ENCODE results near the gene CWC27. TPM values are rescaled to one million over a fixed set of nuclear protein-coding genes. Genes with fewer than 3 reads are reported as not detected.

CWC27 gene
- polyA plus RNA-seq, 1 of the 3 experiments (the other 2 are of a cell fraction): 6.6 TPM

DNA sequence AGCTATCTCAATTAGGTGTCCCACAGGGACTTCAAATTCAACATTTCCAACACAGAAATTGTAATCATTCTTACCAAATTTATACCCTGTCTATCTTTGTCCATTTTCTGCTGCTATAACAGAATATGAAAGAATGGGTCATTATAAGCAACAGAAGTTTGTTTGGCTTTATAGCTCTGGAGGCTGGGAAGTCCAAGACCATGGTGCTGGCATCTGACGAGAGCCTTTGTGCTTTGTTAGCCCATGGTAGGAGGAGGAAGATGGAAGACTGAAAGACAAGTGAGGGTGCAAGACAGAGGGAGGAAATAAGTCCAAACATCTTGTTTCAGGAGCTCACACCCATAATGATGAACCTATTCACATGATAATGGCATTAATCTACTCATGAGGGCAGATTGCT lies 72.2 kb downstream of the CWC27 start:
- H3K9me2 ChIP-seq: no peaks in the 10 kb centered on the region
- no peak overlapping the region for H3K9ac ChIP-seq
- H3F3A ChIP-seq (replicated peaks; ENCODE audit: insufficient read depth): peaks cover 15% of the 10 kb centered on the region
- peaks cover 10% of the 10 kb centered on the region; the same call in 1 of the 2 replicates for H3K9me3 ChIP-seq
- peaks cover 2 to 24% of the 10 kb centered on the region in 2 experiments for H3K36me3 ChIP-seq (replicated peaks in 1 of 2; ENCODE audit: control insufficient read depth in 1 of 2, insufficient read depth in 2 of 2, low read length in 1 of 2)
- no peak overlapping the region for H3K4me2 ChIP-seq
- 90% methylated on average over 1 of the region's 1 CpG for WGBS (ENCODE audit: low lambda C conversion rate)
- no peak overlapping the region for H3K4me3 ChIP-seq (ENCODE audit: low read depth in 2 of 2, low read length in 1 of 2)
- peaks cover 0 to 10% of the 10 kb centered on the region in 2 experiments; a peak in 1 of 4 replicates for H3K4me1 ChIP-seq (ENCODE audit: control insufficient read depth in 1 of 2, insufficient read depth in 2 of 2, low read depth in 1 of 2, low read length in 1 of 2)
- no peak overlapping the region for H2AFZ ChIP-seq (ENCODE audit: low read depth)
- no peak for DNase-seq
- no peak overlapping the region for H3K27ac ChIP-seq (ENCODE audit: low read depth in 2 of 2, low read length in 1 of 2)
- no peaks in the 10 kb centered on the region for H3K79me2 ChIP-seq (ENCODE audit: insufficient read depth)
- ChIA-PET POLR2A (no interaction called here), CTCF (interaction anchor here (1.4 kb wide), 1 partner anchor 30 kb away, joined by 4 read pairs; no protein-coding TSS in a partner anchor)
- H3K27me3 ChIP-seq (ENCODE audit: insufficient read depth): no peaks in the 10 kb centered on the region
- H4K20me1 ChIP-seq (ENCODE audit: insufficient read depth): no peaks in the 10 kb centered on the region
- TF ChIP-seq ELF1 (IDR thresholded peaks at IDR 0.05) (no peak), JUND (IDR thresholded peaks at IDR 0.05) (no peak), ZBTB33 (IDR thresholded peaks at IDR 0.05; ENCODE audit: borderline replicate concordance, low read depth) (no peak), REST (IDR thresholded peaks at IDR 0.05; ENCODE audit: low read depth, low read length) (no peak), SIN3A (IDR thresholded peaks at IDR 0.05; ENCODE audit: borderline replicate concordance, low read depth, low read length) (no peak), RCOR1 (IDR thresholded peaks at IDR 0.05; ENCODE audit: low read length) (no peak), CHD2 (IDR thresholded peaks at IDR 0.05; ENCODE audit: low read length, partially characterized antibody) (no peak), MEF2A (IDR thresholded peaks at IDR 0.05; ENCODE audit: borderline replicate concordance, low read depth) (no peak), POLR2AphosphoS5 (IDR thresholded peaks at IDR 0.05; ENCODE audit: low read depth, low read length) (no peak), FOXJ3 (CRISPR knock-in tag; IDR thresholded peaks at IDR 0.05) (no peak)
- TF ChIP-seq, protein P1, sequence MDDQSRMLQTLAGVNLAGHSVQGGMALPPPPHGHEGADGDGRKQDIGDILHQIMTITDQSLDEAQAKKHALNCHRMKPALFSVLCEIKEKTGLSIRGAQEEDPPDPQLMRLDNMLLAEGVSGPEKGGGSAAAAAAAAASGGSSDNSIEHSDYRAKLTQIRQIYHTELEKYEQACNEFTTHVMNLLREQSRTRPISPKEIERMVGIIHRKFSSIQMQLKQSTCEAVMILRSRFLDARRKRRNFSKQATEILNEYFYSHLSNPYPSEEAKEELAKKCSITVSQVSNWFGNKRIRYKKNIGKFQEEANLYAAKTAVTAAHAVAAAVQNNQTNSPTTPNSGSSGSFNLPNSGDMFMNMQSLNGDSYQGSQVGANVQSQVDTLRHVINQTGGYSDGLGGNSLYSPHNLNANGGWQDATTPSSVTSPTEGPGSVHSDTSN (IDR thresholded peaks at IDR 0.05): no peak
- TF ChIP-seq, protein P2, sequence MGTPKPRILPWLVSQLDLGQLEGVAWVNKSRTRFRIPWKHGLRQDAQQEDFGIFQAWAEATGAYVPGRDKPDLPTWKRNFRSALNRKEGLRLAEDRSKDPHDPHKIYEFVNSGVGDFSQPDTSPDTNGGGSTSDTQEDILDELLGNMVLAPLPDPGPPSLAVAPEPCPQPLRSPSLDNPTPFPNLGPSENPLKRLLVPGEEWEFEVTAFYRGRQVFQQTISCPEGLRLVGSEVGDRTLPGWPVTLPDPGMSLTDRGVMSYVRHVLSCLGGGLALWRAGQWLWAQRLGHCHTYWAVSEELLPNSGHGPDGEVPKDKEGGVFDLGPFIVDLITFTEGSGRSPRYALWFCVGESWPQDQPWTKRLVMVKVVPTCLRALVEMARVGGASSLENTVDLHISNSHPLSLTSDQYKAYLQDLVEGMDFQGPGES (IDR thresholded peaks at IDR 0.05; ENCODE audit: low read depth, low read length): no peak

Data from SK-N-SH (cell line).